ENCODE data around the gene RNF19B. TPM values are rescaled to one million over a fixed set of nuclear protein-coding genes. Genes with fewer than 3 reads are reported as not detected.
A peak's percentile ranks its signal among the peaks of the same experiment; 100 is the strongest.
"Not testable (repeated sequence)": the region's sequence is repeated elsewhere in the genome, so short reads cannot be mapped to it uniquely, and the experiment has no call there.

Gene RNF19B
- total RNA-seq, 3 donors from 2014 or later (not counting 1 experiment from before 2014, with no cell fraction given): 44.2 to 110 (median 54.3) TPM

DNA sequence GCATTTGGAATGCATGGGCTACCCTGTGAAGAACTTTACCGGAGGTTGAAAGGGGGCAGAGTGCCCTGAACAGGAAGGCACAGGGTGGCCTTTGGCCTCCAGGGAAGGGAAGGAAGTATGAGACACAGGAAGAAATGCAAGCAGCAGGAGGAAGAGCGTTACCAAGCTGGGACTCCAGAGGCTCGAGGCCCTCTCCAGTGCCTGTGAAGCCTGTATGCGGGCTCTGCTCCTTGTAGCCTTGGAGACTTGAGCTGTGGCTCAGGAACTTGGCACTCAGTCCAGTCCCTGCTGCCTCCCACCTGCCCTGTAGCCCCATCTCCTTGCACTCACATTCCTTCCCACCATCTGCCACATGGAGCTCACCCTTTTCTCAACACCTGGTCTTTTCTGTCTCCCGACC lies 33.5 kb upstream of the RNF19B start:
- TF ChIP-seq, protein P1, sequence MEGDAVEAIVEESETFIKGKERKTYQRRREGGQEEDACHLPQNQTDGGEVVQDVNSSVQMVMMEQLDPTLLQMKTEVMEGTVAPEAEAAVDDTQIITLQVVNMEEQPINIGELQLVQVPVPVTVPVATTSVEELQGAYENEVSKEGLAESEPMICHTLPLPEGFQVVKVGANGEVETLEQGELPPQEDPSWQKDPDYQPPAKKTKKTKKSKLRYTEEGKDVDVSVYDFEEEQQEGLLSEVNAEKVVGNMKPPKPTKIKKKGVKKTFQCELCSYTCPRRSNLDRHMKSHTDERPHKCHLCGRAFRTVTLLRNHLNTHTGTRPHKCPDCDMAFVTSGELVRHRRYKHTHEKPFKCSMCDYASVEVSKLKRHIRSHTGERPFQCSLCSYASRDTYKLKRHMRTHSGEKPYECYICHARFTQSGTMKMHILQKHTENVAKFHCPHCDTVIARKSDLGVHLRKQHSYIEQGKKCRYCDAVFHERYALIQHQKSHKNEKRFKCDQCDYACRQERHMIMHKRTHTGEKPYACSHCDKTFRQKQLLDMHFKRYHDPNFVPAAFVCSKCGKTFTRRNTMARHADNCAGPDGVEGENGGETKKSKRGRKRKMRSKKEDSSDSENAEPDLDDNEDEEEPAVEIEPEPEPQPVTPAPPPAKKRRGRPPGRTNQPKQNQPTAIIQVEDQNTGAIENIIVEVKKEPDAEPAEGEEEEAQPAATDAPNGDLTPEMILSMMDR (IDR thresholded peaks at IDR 0.05): no peak
- Mint-ChIP-seq H3K9me3 (no peaks in the 10 kb centered on the region), H3K27ac (peak overlapping the region in 1 of 2 donors; percentile 5), H3K4me1 (peaks cover 12 to 29% of the 10 kb centered on the region in 2 donors), H3K36me3 (no peaks in the 10 kb centered on the region), H3K27me3 (ENCODE audit: low read depth in 2 of 2) (no peaks in the 10 kb centered on the region), H3K4me3 (no peak overlapping the region)
- Histone ChIP-seq H3K4me3 (ENCODE audit: low read length) (no peak overlapping the region), H3K36me3 (ENCODE audit: control insufficient read depth, insufficient read depth, low read length) (no peaks in the 10 kb centered on the region), H3K9me3 (ENCODE audit: control insufficient read depth, insufficient read depth, low read length) (no peaks in the 10 kb centered on the region), H3K27me3 (ENCODE audit: control insufficient read depth, insufficient read depth, low read length) (no peaks in the 10 kb centered on the region), H3K4me1 (ENCODE audit: control insufficient read depth, insufficient read depth, low read length) (peaks cover 18% of the 10 kb centered on the region), H3K27ac (ENCODE audit: low read length) (no peak overlapping the region)
- ATAC-seq (no peak), DNase-seq (no peak)
- WGBS (ENCODE audit: insufficient coverage): 54% methylated on average over 5 of the region's 5 CpGs
- intact Hi-C loops (cut with micrococcal nuclease): no loop called here

DNA sequence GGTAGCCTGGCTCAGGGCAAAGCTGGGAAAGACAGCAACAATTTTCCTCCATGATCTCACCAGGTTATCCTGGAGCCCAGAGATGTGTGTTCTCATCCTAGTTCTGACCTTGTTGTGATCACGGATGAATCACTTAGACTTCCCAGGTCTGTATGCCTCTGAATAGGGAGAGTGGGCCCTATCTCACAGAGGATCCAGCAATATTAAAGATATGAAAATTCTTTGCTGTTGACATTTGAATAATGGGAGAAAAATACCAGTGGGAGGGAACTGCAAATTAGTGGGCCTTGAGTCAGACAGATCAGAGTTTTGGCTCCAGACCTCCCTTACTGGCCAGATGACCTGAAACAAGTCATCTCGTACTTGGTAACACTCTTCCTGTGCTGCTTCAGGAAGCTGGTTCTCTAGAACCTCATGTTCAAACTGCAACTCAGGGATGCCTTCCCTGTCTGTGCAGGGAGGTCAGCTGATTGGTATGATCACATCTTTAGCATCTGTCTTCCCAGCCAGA lies 32.8 kb upstream of the RNF19B start:
- Mint-ChIP-seq H3K4me3 (no peak overlapping the region), H3K4me1 (peaks cover 16 to 29% of the 10 kb centered on the region in 2 donors), H3K9me3 (no peaks in the 10 kb centered on the region), H3K36me3 (no peaks in the 10 kb centered on the region), H3K27ac (peak overlapping the region in 1 of 2 donors; percentile 5), H3K27me3 (ENCODE audit: low read depth in 2 of 2) (no peaks in the 10 kb centered on the region)
- intact Hi-C loops (cut with micrococcal nuclease): no loop called here
- no peak for ATAC-seq
- Histone ChIP-seq H3K4me1 (ENCODE audit: control insufficient read depth, insufficient read depth, low read length) (peaks cover 24% of the 10 kb centered on the region), H3K27ac (ENCODE audit: low read length) (no peak overlapping the region), H3K27me3 (ENCODE audit: control insufficient read depth, insufficient read depth, low read length) (no peaks in the 10 kb centered on the region), H3K4me3 (ENCODE audit: low read length) (no peak overlapping the region), H3K36me3 (ENCODE audit: control insufficient read depth, insufficient read depth, low read length) (no peaks in the 10 kb centered on the region), H3K9me3 (ENCODE audit: control insufficient read depth, insufficient read depth, low read length) (no peaks in the 10 kb centered on the region)
- 84% methylated on average over 2 of the region's 2 CpGs for WGBS (ENCODE audit: insufficient coverage)
- TF ChIP-seq, protein P1 (IDR thresholded peaks at IDR 0.05): no peak
- DNase-seq: no peak

DNA sequence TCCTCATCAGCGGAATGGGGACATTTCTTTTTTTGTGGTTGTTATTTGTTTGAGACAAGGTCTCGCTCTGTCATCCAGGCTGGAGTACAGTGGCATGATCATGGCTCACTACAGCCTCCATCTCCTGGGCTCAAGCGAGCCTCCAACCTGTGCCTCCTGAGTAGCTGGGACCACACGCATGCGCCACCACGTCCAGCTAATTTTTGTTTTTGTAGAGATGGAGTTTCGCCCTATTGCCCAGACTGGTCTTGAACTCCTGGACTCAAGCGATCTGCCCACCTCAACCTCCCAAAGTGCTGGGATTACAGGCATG lies 28.7 kb upstream of the RNF19B start:
- H3K9me3 ChIP-seq (ENCODE audit: control insufficient read depth, insufficient read depth, low read length); H3K4me3 Mint-ChIP-seq; H3K36me3 Mint-ChIP-seq; H3K36me3 ChIP-seq (ENCODE audit: control insufficient read depth, insufficient read depth, low read length); H3K4me3 ChIP-seq (ENCODE audit: low read length); DNase-seq; H3K27me3 Mint-ChIP-seq (ENCODE audit: low read depth in 2 of 2); ATAC-seq; H3K9me3 Mint-ChIP-seq; H3K27me3 ChIP-seq (ENCODE audit: control insufficient read depth, insufficient read depth, low read length); H3K27ac Mint-ChIP-seq; intact Hi-C loops (cut with micrococcal nuclease): not testable (repeated sequence)
- peaks cover 28 to 33% of the 10 kb centered on the region in 2 donors for H3K4me1 Mint-ChIP-seq
- Histone ChIP-seq H3K4me1 (ENCODE audit: control insufficient read depth, insufficient read depth, low read length) (peaks cover 46% of the 10 kb centered on the region), H3K27ac (ENCODE audit: low read length) (peak overlapping the region; percentile 69)
- WGBS (ENCODE audit: insufficient coverage): 80% methylated on average over 8 of the region's 8 CpGs

DNA sequence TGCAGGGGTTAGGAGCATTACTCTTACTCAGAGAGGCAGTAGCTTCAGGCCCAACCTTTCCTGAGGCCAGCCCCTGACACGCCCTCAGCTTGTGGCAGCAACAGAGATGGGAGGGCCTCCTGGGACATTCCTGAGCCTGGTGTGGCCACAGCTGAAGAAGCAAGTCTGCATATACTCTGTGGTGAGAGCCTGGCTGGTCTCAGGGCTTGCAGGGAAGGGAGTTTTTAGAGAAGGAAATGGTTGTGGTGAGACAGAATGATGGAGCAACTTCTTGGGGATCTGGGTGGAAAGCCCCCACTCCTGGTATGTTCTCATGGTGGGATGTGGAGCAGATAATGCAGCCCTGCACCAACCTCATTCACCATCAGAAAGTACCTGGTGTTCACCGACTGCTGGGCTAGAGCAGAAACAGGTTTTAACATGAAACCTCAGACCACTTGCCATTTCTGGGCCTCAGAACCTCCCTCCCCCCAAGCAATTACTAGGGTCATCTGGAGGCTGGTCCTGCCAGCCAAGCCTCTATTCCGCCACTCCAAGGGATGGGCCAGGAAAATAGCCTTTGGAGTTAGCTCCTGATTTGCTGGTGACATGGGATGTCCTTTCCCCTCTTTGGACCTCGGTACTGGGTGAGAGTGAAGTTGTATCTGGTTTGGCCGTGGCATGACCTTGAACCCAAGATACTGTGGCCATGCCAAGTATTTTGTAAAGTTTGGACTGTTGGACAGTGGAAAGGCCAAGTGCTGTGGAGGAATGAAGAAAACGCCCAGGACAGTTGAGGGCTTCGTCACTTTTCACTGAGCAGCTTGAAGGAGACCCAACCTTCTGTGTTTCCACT lies 28.1 kb upstream of the RNF19B start:
- 52% methylated on average over 7 of the region's 7 CpGs for whole genome bisulfite sequencing (ENCODE audit: insufficient coverage)
- H3K27ac ChIP-seq (ENCODE audit: low read length): peak overlapping the region; percentile 69
- no peak overlapping the region for H3K4me3 ChIP-seq (ENCODE audit: low read length)
- Mint-ChIP-seq H3K4me3 (no peak overlapping the region), H3K27ac (peak overlapping the region; percentile 13 to 75), H3K27me3 (ENCODE audit: low read depth in 2 of 2) (no peaks in the 10 kb centered on the region), H3K36me3 (no peaks in the 10 kb centered on the region), H3K9me3 (no peaks in the 10 kb centered on the region), H3K4me1 (peaks cover 22 to 28% of the 10 kb centered on the region in 2 donors)
- H3K36me3 ChIP-seq (ENCODE audit: control insufficient read depth, insufficient read depth, low read length): no peaks in the 10 kb centered on the region
- peak; percentile 76 to 88 (median 85) for ATAC-seq
- no peaks in the 10 kb centered on the region for H3K9me3 ChIP-seq (ENCODE audit: control insufficient read depth, insufficient read depth, low read length)
- DNase-seq: peak; percentile 27 to 76
- TF ChIP-seq, protein P1 (IDR thresholded peaks at IDR 0.05): no peak
- peaks cover 40% of the 10 kb centered on the region for H3K4me1 ChIP-seq (ENCODE audit: control insufficient read depth, insufficient read depth, low read length)
- intact Hi-C loops (cut with micrococcal nuclease): no loop called here
- H3K27me3 ChIP-seq (ENCODE audit: control insufficient read depth, insufficient read depth, low read length): no peaks in the 10 kb centered on the region

Measured in natural killer cell (primary cell).